Measurements from ENCODE around the gene CTXND1. TPM values are rescaled to one million over a fixed set of nuclear protein-coding genes. Genes with fewer than 3 reads are reported as not detected.
A peak's percentile ranks its signal among the peaks of the same experiment; 100 is the strongest.
"Not testable (repeated sequence)": the region's sequence is repeated elsewhere in the genome, so short reads cannot be mapped to it uniquely, and the experiment has no call there.

Gene CTXND1
- polyA plus RNA-seq, 10 donors = 0.74 to 2.0 (median 1.1) TPM

- no peak for DNase-seq
Measured at GRCh38 chr15:80159811-80160569, 92.0 kb downstream of the CTXND1 start.

GRCh38 chr15:80159301-80159700, 92.7 kb downstream of the CTXND1 start:
- DNase-seq = no peak

- DNase-seq = no peak
Measured at GRCh38 chr15:80157215-80157614, 94.8 kb downstream of the CTXND1 start.

- no peak for DNase-seq
Measured at GRCh38 chr15:80156176-80156720, 95.8 kb downstream of the CTXND1 start.

GRCh38 chr15:80155378-80156175, 96.4 kb downstream of the CTXND1 start:
- not testable (repeated sequence) for DNase-seq

- DNase-seq = no peak
Measured at GRCh38 chr15:80155001-80155377, 97.0 kb downstream of the CTXND1 start.

GRCh38 chr15:80154336-80154735, 97.7 kb downstream of the CTXND1 start:
- DNase-seq = no peak

GRCh38 chr15:80153900-80154299, 98.1 kb downstream of the CTXND1 start:
- no peak for DNase-seq

- DNase-seq = peak in 2 of 3 donors; percentile 19 to 86
Measured at GRCh38 chr15:80152896-80153876, 98.8 kb downstream of the CTXND1 start, which contains the start of gene FAH. FAH (plus strand) TSS chr15:80152999; CDS start chr15:80153055, 56 bp downstream.

GRCh38 chr15:80152180-80152895, 99.7 kb downstream of the CTXND1 start:
- DNase-seq = peak; percentile 91 to 92 (median 92)

GRCh38 chr15:80151576-80151975, 100.4 kb downstream of the CTXND1 start:
- DNase-seq = no peak

- DNase-seq = no peak
Measured at GRCh38 chr15:80151148-80151547, 100.9 kb downstream of the CTXND1 start.

Other genes starting within 250 kb of the CTXND1 start
- gene ZFAND6, start 192.5 kb downstream of the CTXND1 start, polyA plus RNA-seq (ENCODE audit: insufficient read length in 10 of 10) = 100 to 1,000 TPM in 7 of 10 donors, 10 to 100 TPM in 3; 88.5 to 118 (median 108) TPM
- 10 to 100 TPM in 8 of 10 donors, 1 to 10 TPM in 2; 8.7 to 15.4 (median 12.0) TPM for gene FAH, start 99.2 kb downstream of the CTXND1 start, polyA plus RNA-seq (ENCODE audit: insufficient read length in 10 of 10)
- gene ARNT2, start 152.2 kb upstream of the CTXND1 start, polyA plus RNA-seq (ENCODE audit: insufficient read length in 10 of 10) = 10 to 100 TPM in 1 of 10 donors, 1 to 10 TPM in 9; 6.8 to 10.0 (median 8.0) TPM